HepG2 (cell line): ENCODE data around the gene SLC27A1. TPM values are rescaled to one million over a fixed set of nuclear protein-coding genes. Genes with fewer than 3 reads are reported as not detected.
A peak's percentile ranks its signal among the peaks of the same experiment; 100 is the strongest.

ENCODE experiments used
- ATAC-seq: fragments of 200-7000 bp; cut with Tn5 transposase; 3 replicates; pipeline ENCODE4 v1.9.1; 2020; ENCODE audit warnings: mild to moderate bottlenecking, moderate library complexity
- BruUV-seq: library from RNA; stranded (reverse); fragments of 400-500 nt; replicated peaks from 2 replicates; lab custom pipeline; 2021; lab: Mats Ljungman, UMichigan
- CTCF ChIA-PET: fragments of 300-600 bp; formaldehyde crosslinking; extraction: SDS; loops from one replicate; lab custom pipeline; 2021; ENCODE audit warnings: low total read pairs, inconsistent platforms, low intra/inter-chr PET ratio; lab: Yijun Ruan, JAX
- POLR2A ChIA-PET: fragments of 350-600 bp; sonication (Branson Sonifier 250); formaldehyde crosslinking; loops from one replicate; lab custom pipeline; 2020; ENCODE audit warnings: antibody characterized with exemption, inconsistent platforms; lab: Yijun Ruan, JAX
- DNase-seq: peaks from one replicate; pipeline ENCODE4 v3.0.0-alpha.2; 2015; ENCODE audit warnings: low spot score
- FAIRE-seq: peaks from 3 replicates; lab custom pipeline; 2011; peaks lifted over from hg19 to GRCh38; lab: Jason Lieb, UNC
- H2AFZ ChIP-seq: one replicate; pipeline ENCODE4 v1.6.1; 2011; ENCODE audit warnings: low read length, inconsistent platforms
- H3K27ac ChIP-seq: fragments of 300-600 bp; 3 replicates; pipeline ENCODE4 v1.8.0; 2011; ENCODE audit warnings: mixed run types, mild to moderate bottlenecking, mixed read lengths, low read length, inconsistent platforms; ENCODE audit not compliant: insufficient read depth; ENCODE audit errors: extremely low read length
- H3K27me3 ChIP-seq, 2 experiments: fragments of 200-600 bp in 1 of 2; 2 replicates in 1 of 2; 3 replicates in 1 of 2; pipeline versions ENCODE4 v1.6.0 to v1.8.0; 2011; ENCODE audit warnings: low read length in 2 of 2, mild to moderate bottlenecking in 2 of 2, moderate library complexity in 2 of 2, inconsistent platforms in 1 of 2; ENCODE audit not compliant: insufficient read depth in 2 of 2, control insufficient read depth in 1 of 2
- H3K36me3 ChIP-seq, 2 experiments: fragments of 200-600 bp in 1 of 2; replicated peaks in 1 of 2; 2 replicates in 1 of 2; 3 replicates in 1 of 2; pipeline versions ENCODE4 v1.5.1 to v1.8.0; 2011; ENCODE audit warnings: low read length in 2 of 2, inconsistent platforms in 1 of 2; ENCODE audit not compliant: insufficient read depth in 2 of 2, control insufficient read depth in 1 of 2
- H3K4me1 ChIP-seq: 2 replicates; pipeline ENCODE4 v1.5.1; 2012; ENCODE audit warnings: low read length, inconsistent platforms; ENCODE audit not compliant: insufficient read depth
- H3K4me2 ChIP-seq: 2 replicates; pipeline ENCODE4 v1.6.0; 2011; ENCODE audit warnings: low read depth, low read length, inconsistent platforms
- H3K4me3 ChIP-seq, 3 experiments: fragments of 200-600 bp in 1 of 3; sonication (generic), shearing (Covaris generic) in 1 of 3; replicated peaks in 1 of 3; 2 replicates each; pipeline ENCODE4 v1.5.1; 2011 to 2016; ENCODE audit warnings: low read length in 3 of 3, inconsistent platforms in 2 of 3, low read depth in 2 of 3, mild to moderate bottlenecking in 2 of 3, control low read depth in 1 of 3, mixed read lengths in 1 of 3; ENCODE audit not compliant: insufficient read depth in 1 of 3
- H3K79me2 ChIP-seq: one replicate; pipeline ENCODE4 v1.6.1; 2011; ENCODE audit warnings: low read length, inconsistent platforms; ENCODE audit not compliant: insufficient read depth
- H3K9ac ChIP-seq: 2 replicates; pipeline ENCODE4 v1.6.0; 2011; ENCODE audit warnings: mild to moderate bottlenecking, low read depth, low read length, inconsistent platforms; ENCODE audit not compliant: insufficient read depth
- H3K9me3 ChIP-seq: 2 replicates; pipeline ENCODE4 v1.5.1; 2012; ENCODE audit warnings: mild to moderate bottlenecking, low read length
- H4K20me1 ChIP-seq: 2 replicates; pipeline ENCODE4 v1.6.0; 2011; ENCODE audit warnings: inconsistent platforms, mild to moderate bottlenecking, low read length, moderate library complexity; ENCODE audit not compliant: insufficient read depth
- ADNP ChIP-seq: sonication (generic); formaldehyde crosslinking; IDR thresholded peaks from 2 replicates; pipeline ENCODE4 v1.4.0; 2020; ENCODE audit warnings: missing genetic modification reagents
- ARNT ChIP-seq: fragments of 450-650 bp; IDR thresholded peaks from 2 replicates; pipeline ENCODE4 v1.6.1; 2017
- GATA4 ChIP-seq: sonication (generic); IDR thresholded peaks from 2 replicates; pipeline ENCODE4 v1.6.1; 2016; ENCODE audit warnings: antibody characterized with exemption, low read depth, borderline replicate concordance
- KDM1A ChIP-seq: IDR thresholded peaks from 2 replicates; pipeline ENCODE4 v1.6.1; 2016; ENCODE audit warnings: missing compliant biosample characterization
- MED13 ChIP-seq: sonication (generic); formaldehyde crosslinking; IDR thresholded peaks from 2 replicates; pipeline ENCODE4 v1.5.0; 2020; ENCODE audit warnings: missing genetic modification reagents
- MTF2 ChIP-seq: sonication (generic); formaldehyde crosslinking; IDR thresholded peaks from 2 replicates; pipeline ENCODE4 v1.5.0; 2020; ENCODE audit warnings: missing genetic modification reagents, borderline replicate concordance
- NCOA1 ChIP-seq: sonication (generic); formaldehyde crosslinking; IDR thresholded peaks from 2 replicates; pipeline ENCODE4 v1.9.0; 2021; ENCODE audit warnings: missing genetic modification reagents
- NR2F2 ChIP-seq: IDR thresholded peaks from 2 replicates; pipeline ENCODE4 v1.6.1; 2012; ENCODE audit warnings: low read depth, inconsistent platforms, borderline replicate concordance
- PHF8 ChIP-seq: sonication (generic); formaldehyde crosslinking; IDR thresholded peaks from 2 replicates; pipeline ENCODE4 v1.5.0; 2020; ENCODE audit warnings: missing genetic modification reagents
- RFX1 ChIP-seq: fragments of 450-650 bp; IDR thresholded peaks from 2 replicates; pipeline ENCODE4 v1.6.1; 2017
- RXRA ChIP-seq: sonication (generic); formaldehyde crosslinking; IDR thresholded peaks from 2 replicates; pipeline ENCODE4 v1.5.1; 2020; ENCODE audit warnings: missing genetic modification reagents
- SPEN ChIP-seq: sonication (generic); formaldehyde crosslinking; IDR thresholded peaks from 2 replicates; pipeline ENCODE4 v1.5.1; 2020; ENCODE audit warnings: low read depth, mild to moderate bottlenecking, missing genetic modification reagents
- STAT5B ChIP-seq: sonication (generic); formaldehyde crosslinking; IDR thresholded peaks from 2 replicates; pipeline ENCODE4 v1.4.0; 2020; ENCODE audit warnings: missing genetic modification reagents
- ZBTB1 ChIP-seq: sonication (generic); formaldehyde crosslinking; IDR thresholded peaks from 2 replicates; pipeline ENCODE4 v1.4.0; 2020; ENCODE audit warnings: missing genetic modification reagents, borderline replicate concordance
- ZFX ChIP-seq: sonication (generic); formaldehyde crosslinking; IDR thresholded peaks from 2 replicates; pipeline ENCODE4 v1.4.0; 2020; ENCODE audit warnings: mild to moderate bottlenecking, low read depth, missing genetic modification reagents, moderate library complexity
- ZFY ChIP-seq: sonication (generic); formaldehyde crosslinking; IDR thresholded peaks from 2 replicates; pipeline ENCODE4 v1.4.0; 2020; ENCODE audit warnings: missing genetic modification reagents
- ZKSCAN5 ChIP-seq: sonication (generic); formaldehyde crosslinking; IDR thresholded peaks from 2 replicates; pipeline ENCODE4 v1.5.1; 2020; ENCODE audit warnings: mild to moderate bottlenecking, missing genetic modification reagents
- ZNF468 ChIP-seq: sonication (generic); formaldehyde crosslinking; IDR thresholded peaks from 2 replicates; pipeline ENCODE4 v1.8.0; 2022; ENCODE audit warnings: mild to moderate bottlenecking, moderate library complexity, missing genetic modification reagents
- ZNF615 ChIP-seq: sonication (generic); formaldehyde crosslinking; IDR thresholded peaks from 2 replicates; pipeline ENCODE4 v1.5.0; 2020; ENCODE audit warnings: mild to moderate bottlenecking, missing genetic modification reagents, borderline replicate concordance
- WGBS: methylation state at CpG from one replicate; pipeline ENCODE4 v1.1.6; 2017; ENCODE audit warnings: low lambda C conversion rate; 5-methylcytosine and 5-hydroxymethylcytosine counted together
- in situ Hi-C: cut with HindIII; loops from 2 replicates; pipeline ENCODE4 v1.10.0; 2017; ENCODE audit warnings: low pct_unique_long_range_greater_than_20kb; ENCODE audit not compliant: extremely low pct_ligation_motif_present
- intact Hi-C: fragments of 100-400 bp; cut with micrococcal nuclease; formaldehyde crosslinking; loops from one replicate; pipeline ENCODE4 v1.10.0; 2022; ENCODE audit not compliant: unreplicated experiment
- polyA plus RNA-seq, 8 experiments: library from polyadenylated mRNA; depleted of rRNA in 3 of 8; stranded (reverse) in 7 of 8; unstranded in 1 of 8; fragments of >200 nt; fragmentation: Illumina TruSeq in 4 of 8; extraction: Trizol in 4 of 8; gene quantifications; 2 replicates each; pipeline versions ENCODE4 v1.2.1 to v1.2.3, GENCODE V29; 2011 to 2016; ENCODE audit warnings: low read depth in 4 of 8, missing spikeins in 1 of 8, mixed read lengths in 1 of 8; ENCODE audit not compliant: insufficient read depth in 1 of 8
- total RNA-seq, 5 experiments: library from RNA; depleted of rRNA; stranded (reverse); fragments of >200 nt; fragmentation: Illumina TruSeq; extraction: Trizol; gene quantifications; 2 replicates each; pipeline ENCODE4 v1.2.3, GENCODE V29; 2016; ENCODE audit warnings: low read depth in 1 of 5
- TF ChIP-seq, protein P1 (sequence below): sonication (generic); formaldehyde crosslinking; IDR thresholded peaks from 2 replicates; pipeline ENCODE4 v1.5.0; 2020; ENCODE audit warnings: missing genetic modification reagents, mild to moderate bottlenecking, borderline replicate concordance
- TF ChIP-seq, protein P2 (sequence below): sonication (generic); formaldehyde crosslinking; IDR thresholded peaks from 2 replicates; pipeline ENCODE4 v1.4.0; 2020; ENCODE audit warnings: low read depth, missing genetic modification reagents

SLC27A1 gene
- total and polyA plus RNA-seq, 2 of the 13 experiments (the other 11 are each of a cell fraction or from before 2014, with no cell fraction given), result 4.1 to 8.8 TPM

DNA sequence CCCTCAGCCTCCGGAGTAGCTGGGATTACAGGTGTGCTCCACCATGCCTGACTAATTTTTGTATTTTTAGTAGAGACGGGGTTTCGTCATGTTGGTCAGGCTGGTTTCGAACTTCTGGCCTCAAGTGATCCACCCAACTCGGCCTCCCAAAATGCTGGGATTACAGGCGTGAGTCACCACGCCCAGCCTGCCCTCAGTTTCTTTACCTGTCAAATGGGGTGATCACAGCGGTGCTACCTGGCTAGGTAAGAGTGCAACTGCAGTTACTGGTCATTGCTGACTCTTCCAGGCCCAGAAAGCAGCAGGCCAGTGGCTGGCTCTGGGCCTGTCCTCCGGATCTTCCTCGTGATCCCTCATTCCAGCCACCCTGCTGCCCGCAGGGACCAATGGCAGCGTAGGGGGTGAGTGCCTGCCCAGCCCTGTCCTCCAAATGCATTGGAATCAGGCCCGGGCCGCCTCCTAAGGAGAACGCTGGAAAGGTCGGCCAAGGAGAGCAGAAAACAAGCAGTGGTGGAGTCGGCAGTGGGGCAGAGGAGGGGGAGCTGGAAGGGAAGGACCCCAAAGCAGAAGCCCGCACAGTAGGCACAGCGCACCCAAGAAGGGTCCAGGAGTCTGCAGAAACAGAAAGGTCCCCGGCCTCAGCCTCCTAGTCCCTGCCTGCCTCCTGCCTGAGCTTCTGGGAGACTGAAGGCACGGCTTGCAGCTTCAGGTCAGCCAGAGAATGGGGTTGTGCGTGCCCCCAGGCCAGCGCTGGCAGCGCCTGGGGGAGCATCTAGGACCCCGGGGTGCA is 1.8 kb upstream of the SLC27A1 start:
- Histone ChIP-seq H3K4me2 (peak overlapping the region; percentile 98), H3K36me3 (no peaks in the 10 kb centered on the region), H3K27ac (no peak overlapping the region), H3K79me2 (peaks cover 8% of the 10 kb centered on the region), H3K4me3 (peak overlapping the region; percentile 71 to 85 (median 71)), H3K9me3 (no peaks in the 10 kb centered on the region), H3K4me1 (peaks cover 50% of the 10 kb centered on the region), H3K27me3 (peaks cover 0 to 10% of the 10 kb centered on the region in 2 experiments; a peak in 2 of 5 replicates), H2AFZ (no peak overlapping the region), H4K20me1 (no peaks in the 10 kb centered on the region), H3K9ac (peak overlapping the region; percentile 53)
- intact Hi-C loops (loop anchor here (1.0 to 10.0 kb wide), 2 partner anchors 20 to 124 kb away; partner anchors contain the start of gene TMEM221), in situ Hi-C loops (no loop called here)
- DNase-seq (no peak), FAIRE-seq (no peak), ATAC-seq (no peak)
- 25% methylated on average over 20 of the region's 25 CpGs for whole genome bisulfite sequencing
- BruUV-seq, result no TSS peak
- CTCF ChIA-PET, result no interaction called here
- POLR2A ChIA-PET, result interaction anchor here (0.9 to 1.1 kb wide), 2 partner anchors 30 to 63 kb away, joined by 3 to 4 read pairs; partner anchors contain the start of gene BST2
- TF ChIP-seq RFX1 (no peak), ZBTB1 (CRISPR knock-in tag) (no peak), MED13 (CRISPR knock-in tag) (no peak), NCOA1 (CRISPR knock-in tag) (no peak), KDM1A (0 out of 2 replicates have a peak, but pooled peaks have one; percentile 20), MTF2 (CRISPR knock-in tag) (no peak), STAT5B (no peak), ARNT (no peak), RXRA (0 out of 2 replicates have a peak, but pooled peaks have one; percentile 18), ZKSCAN5 (CRISPR knock-in tag) (no peak), ZNF468 (no peak), SPEN (CRISPR knock-in tag) (0 out of 2 replicates have a peak, but pooled peaks have one; percentile 17), GATA4 (no peak), NR2F2 (no peak), ZFY (CRISPR knock-in tag) (0 out of 2 replicates have a peak, but pooled peaks have one; percentile 7), ZNF615 (CRISPR knock-in tag) (no peak), ADNP (CRISPR knock-in tag) (peak; percentile 44; the same call in 1 of the 2 replicates), PHF8 (CRISPR knock-in tag) (no peak), ZFX (peak; percentile 47; the same call in 1 of the 2 replicates)
- TF ChIP-seq, protein P1, sequence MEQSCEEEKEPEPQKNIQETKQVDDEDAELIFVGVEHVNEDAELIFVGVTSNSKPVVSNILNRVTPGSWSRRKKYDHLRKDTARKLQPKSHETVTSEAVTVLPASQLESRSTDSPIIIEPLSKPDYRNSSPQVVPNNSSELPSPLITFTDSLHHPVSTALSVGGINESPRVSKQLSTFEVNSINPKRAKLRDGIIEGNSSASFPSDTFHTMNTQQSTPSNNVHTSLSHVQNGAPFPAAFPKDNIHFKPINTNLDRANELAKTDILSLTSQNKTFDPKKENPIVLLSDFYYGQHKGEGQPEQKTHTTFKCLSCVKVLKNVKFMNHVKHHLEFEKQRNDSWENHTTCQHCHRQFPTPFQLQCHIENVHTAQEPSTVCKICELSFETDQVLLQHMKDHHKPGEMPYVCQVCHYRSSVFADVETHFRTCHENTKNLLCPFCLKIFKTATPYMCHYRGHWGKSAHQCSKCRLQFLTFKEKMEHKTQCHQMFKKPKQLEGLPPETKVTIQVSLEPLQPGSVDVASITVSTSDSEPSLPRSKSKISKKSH (CRISPR knock-in tag), result 0 out of 2 replicates have a peak, but pooled peaks have one; percentile 51
- TF ChIP-seq, protein P2, sequence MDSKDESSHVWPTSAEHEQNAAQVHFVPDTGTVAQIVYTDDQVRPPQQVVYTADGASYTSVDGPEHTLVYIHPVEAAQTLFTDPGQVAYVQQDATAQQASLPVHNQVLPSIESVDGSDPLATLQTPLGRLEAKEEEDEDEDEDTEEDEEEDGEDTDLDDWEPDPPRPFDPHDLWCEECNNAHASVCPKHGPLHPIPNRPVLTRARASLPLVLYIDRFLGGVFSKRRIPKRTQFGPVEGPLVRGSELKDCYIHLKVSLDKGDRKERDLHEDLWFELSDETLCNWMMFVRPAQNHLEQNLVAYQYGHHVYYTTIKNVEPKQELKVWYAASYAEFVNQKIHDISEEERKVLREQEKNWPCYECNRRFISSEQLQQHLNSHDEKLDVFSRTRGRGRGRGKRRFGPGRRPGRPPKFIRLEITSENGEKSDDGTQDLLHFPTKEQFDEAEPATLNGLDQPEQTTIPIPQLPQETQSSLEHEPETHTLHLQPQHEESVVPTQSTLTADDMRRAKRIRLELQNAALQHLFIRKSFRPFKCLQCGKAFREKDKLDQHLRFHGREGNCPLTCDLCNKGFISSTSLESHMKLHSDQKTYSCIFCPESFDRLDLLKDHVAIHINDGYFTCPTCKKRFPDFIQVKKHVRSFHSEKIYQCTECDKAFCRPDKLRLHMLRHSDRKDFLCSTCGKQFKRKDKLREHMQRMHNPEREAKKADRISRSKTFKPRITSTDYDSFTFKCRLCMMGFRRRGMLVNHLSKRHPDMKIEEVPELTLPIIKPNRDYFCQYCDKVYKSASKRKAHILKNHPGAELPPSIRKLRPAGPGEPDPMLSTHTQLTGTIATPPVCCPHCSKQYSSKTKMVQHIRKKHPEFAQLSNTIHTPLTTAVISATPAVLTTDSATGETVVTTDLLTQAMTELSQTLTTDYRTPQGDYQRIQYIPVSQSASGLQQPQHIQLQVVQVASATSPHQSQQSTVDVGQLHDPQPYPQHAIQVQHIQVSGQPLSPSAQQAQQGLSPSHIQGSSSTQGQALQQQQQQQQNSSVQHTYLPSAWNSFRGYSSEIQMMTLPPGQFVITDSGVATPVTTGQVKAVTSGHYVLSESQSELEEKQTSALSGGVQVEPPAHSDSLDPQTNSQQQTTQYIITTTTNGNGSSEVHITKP, result no peak
